ENCODE measurements around the gene PF4V1. TPM values are rescaled to one million over a fixed set of nuclear protein-coding genes. Genes with fewer than 3 reads are reported as not detected.

Gene PF4V1
- total and polyA plus RNA-seq, 2 of the 13 experiments (the other 11 are each of a cell fraction or from before 2014, with no cell fraction given): not detected

DNA sequence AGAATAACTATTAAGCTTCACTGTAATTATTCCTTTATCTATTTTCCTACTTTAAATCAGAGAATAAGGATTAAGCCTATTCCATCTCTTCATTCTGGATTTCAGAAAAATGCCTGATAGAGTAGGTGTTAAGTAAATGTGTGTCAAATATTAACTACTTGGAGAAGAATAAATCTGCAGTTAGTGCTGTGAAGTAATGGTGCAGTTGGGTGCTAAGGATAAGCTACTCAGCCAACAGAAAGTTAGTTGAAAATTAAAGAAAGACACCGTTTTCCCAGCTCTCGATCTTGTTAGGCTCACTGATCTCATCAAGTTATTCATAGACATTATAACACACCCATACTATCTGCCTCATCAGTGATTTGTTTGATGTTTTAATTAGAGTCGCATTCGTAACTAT, 7.1 kb downstream of the PF4V1 start (continued):
- TF ChIP-seq SOX6 (IDR thresholded peaks at IDR 0.05): no peak
- TF ChIP-seq SOX6 (CRISPR knock-in tag; IDR thresholded peaks at IDR 0.05): no peak
- TF ChIP-seq ZBTB7A (CRISPR knock-in tag; IDR thresholded peaks at IDR 0.05): no peak
- TF ChIP-seq HNF1A (IDR thresholded peaks at IDR 0.05; ENCODE audit: low read depth): no peak
- TF ChIP-seq HNF1A (CRISPR knock-in tag; IDR thresholded peaks at IDR 0.05; ENCODE audit: borderline replicate concordance): no peak

DNA sequence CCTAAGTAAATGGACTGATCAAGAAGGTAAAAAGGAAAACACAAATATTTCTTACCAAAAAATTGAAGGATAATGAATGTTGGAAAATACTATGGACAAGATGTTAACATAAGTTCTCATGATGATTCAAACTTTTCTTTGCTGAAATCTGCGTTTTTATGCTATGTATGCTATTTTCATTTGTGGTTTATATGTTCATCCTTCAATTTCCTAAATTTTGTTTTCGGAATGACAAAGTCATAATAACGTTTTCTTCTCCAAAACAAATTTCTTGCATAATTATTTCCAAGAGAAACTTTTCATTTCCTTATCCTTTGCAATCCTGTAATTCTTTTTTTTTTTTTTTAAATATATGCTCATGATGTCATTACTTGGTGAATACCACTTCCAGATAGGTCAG, 7.8 kb downstream of the PF4V1 start:
- TF ChIP-seq, protein P1, sequence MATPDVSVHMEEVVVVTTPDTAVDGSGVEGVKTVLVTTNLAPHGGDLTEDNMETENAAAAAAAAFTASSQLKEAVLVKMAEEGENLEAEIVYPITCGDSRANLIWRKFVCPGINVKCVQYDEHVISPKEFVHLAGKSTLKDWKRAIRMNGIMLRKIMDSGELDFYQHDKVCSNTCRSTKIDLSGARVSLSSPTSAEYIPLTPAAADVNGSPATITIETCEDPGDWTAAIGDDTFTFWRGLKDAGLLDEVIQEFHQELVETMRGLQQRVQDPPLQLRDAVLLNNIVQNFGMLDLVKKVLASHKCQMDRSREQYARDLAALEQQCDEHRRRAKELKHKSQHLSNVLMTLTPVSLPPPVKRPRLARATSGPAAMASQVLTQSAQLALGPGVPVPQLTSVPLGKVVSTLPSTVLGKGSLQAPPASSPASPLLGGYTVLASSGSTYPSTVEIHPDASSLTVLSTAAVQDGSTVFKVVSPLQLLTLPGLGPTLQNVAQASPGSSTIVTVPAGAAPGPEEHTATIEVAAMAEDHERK (CRISPR knock-in tag; IDR thresholded peaks at IDR 0.05; ENCODE audit: low read depth): no peak
- TF ChIP-seq ATF7 (IDR thresholded peaks at IDR 0.05): peak; percentile 16; the same call in 1 of the 2 replicates
- no peak for TF ChIP-seq ATF7 (CRISPR knock-in tag; IDR thresholded peaks at IDR 0.05)
- TF ChIP-seq MAFK (conservative IDR thresholded peaks at IDR 0.05 in 1 of 2, IDR thresholded peaks at IDR 0.05 in 1 of 2; ENCODE audit: low read length in 2 of 2): peak in 1 of 2 experiments; percentile 24; a peak in 1 of 4 replicates
- TF ChIP-seq ZSCAN25 (CRISPR knock-in tag; IDR thresholded peaks at IDR 0.05): no peak
- ATAC-seq (no peak), DNase-seq (ENCODE audit: low spot score) (no peak), FAIRE-seq (no peak)
- Histone ChIP-seq H3K9me3 (ENCODE audit: low read length) (no peaks in the 10 kb centered on the region), H3K4me2 (ENCODE audit: low read depth, low read length) (no peak overlapping the region), H3K79me2 (ENCODE audit: insufficient read depth, low read length) (no peaks in the 10 kb centered on the region), H3K4me3 (replicated peaks in 1 of 3; ENCODE audit: insufficient read depth in 1 of 3, low read depth in 2 of 3, low read length in 3 of 3) (no peak overlapping the region), H4K20me1 (ENCODE audit: insufficient read depth, low read length) (no peaks in the 10 kb centered on the region), H3K27ac (ENCODE audit: extremely low read length, insufficient read depth, low read length) (no peak overlapping the region), H3K4me1 (ENCODE audit: insufficient read depth, low read length) (no peaks in the 10 kb centered on the region), H2AFZ (ENCODE audit: low read length) (no peak overlapping the region), H3K36me3 (replicated peaks in 1 of 2; ENCODE audit: control insufficient read depth in 1 of 2, insufficient read depth in 2 of 2, low read length in 2 of 2) (no peaks in the 10 kb centered on the region), H3K9ac (ENCODE audit: insufficient read depth, low read depth, low read length) (no peak overlapping the region), H3K27me3 (ENCODE audit: control insufficient read depth in 1 of 2, insufficient read depth in 2 of 2, low read length in 2 of 2) (0 out of 5 replicates have a peak, but pooled peaks cover 0 to 3% of the 10 kb centered on the region in 2 experiments)
- BruUV-seq (replicated peaks): no TSS peak
- ChIA-PET POLR2A (no interaction called here), CTCF (ENCODE audit: low intra/inter-chr PET ratio, low total read pairs) (no interaction called here)
- intact Hi-C loops (cut with micrococcal nuclease; ENCODE audit: unreplicated experiment): loop anchor here (5.0 kb wide), 1 partner anchor 549 kb away; no protein-coding TSS in a partner anchor
- under 1% methylated on average over 3 of the region's 3 CpGs for WGBS (ENCODE audit: low lambda C conversion rate)
- in situ Hi-C loops (cut with HindIII; ENCODE audit: extremely low pct_ligation_motif_present, low pct_unique_long_range_greater_than_20kb): no loop called here
